Measurements from ENCODE around the gene SLC5A2. TPM values are rescaled to one million over a fixed set of nuclear protein-coding genes. Genes with fewer than 3 reads are reported as not detected.
"Not testable (repeated sequence)": the region's sequence is repeated elsewhere in the genome, so short reads cannot be mapped to it uniquely, and the experiment has no call there.

The SLC5A2 gene
- total RNA-seq, 4 donors from 2014 or later: 0.83 to 2.4 TPM; not detected in 2

GRCh38 chr16:31477220-31478216 lies 5.4 kb upstream of the SLC5A2 start:
- TF ChIP-seq, protein P1, sequence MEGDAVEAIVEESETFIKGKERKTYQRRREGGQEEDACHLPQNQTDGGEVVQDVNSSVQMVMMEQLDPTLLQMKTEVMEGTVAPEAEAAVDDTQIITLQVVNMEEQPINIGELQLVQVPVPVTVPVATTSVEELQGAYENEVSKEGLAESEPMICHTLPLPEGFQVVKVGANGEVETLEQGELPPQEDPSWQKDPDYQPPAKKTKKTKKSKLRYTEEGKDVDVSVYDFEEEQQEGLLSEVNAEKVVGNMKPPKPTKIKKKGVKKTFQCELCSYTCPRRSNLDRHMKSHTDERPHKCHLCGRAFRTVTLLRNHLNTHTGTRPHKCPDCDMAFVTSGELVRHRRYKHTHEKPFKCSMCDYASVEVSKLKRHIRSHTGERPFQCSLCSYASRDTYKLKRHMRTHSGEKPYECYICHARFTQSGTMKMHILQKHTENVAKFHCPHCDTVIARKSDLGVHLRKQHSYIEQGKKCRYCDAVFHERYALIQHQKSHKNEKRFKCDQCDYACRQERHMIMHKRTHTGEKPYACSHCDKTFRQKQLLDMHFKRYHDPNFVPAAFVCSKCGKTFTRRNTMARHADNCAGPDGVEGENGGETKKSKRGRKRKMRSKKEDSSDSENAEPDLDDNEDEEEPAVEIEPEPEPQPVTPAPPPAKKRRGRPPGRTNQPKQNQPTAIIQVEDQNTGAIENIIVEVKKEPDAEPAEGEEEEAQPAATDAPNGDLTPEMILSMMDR (IDR thresholded peaks at IDR 0.05): no peak
- no peak for TF ChIP-seq POLR2A (IDR thresholded peaks at IDR 0.05)
- Histone ChIP-seq H3K27me3 (no peaks in the 10 kb centered on the region), H3K36me3 (no peaks in the 10 kb centered on the region), H3K27ac (no peak overlapping the region), H3K9me3 (no peaks in the 10 kb centered on the region), H3K4me1 (peaks cover 0 to 11% of the 10 kb centered on the region in 2 donors), H3K4me3 (no peak overlapping the region)
- intact Hi-C loops (cut with DNase I; ENCODE audit: low total_unique reads): no loop called here
- no peak for DNase-seq

GRCh38 chr16:31478956-31479355 lies 4.0 kb upstream of the SLC5A2 start:
- Histone ChIP-seq H3K4me1 (peaks cover 0 to 7% of the 10 kb centered on the region in 2 donors), H3K9me3 (no peaks in the 10 kb centered on the region), H3K4me3 (no peak overlapping the region), H3K36me3 (no peaks in the 10 kb centered on the region), H3K27me3 (no peaks in the 10 kb centered on the region), H3K27ac (no peak overlapping the region)
- no peak for DNase-seq
- no peak for TF ChIP-seq POLR2A (IDR thresholded peaks at IDR 0.05)
- TF ChIP-seq, protein P1 (IDR thresholded peaks at IDR 0.05): no peak
- intact Hi-C loops (cut with DNase I; ENCODE audit: low total_unique reads): no loop called here

GRCh38 chr16:31479751-31480150 lies 3.2 kb upstream of the SLC5A2 start:
- Histone ChIP-seq H3K27me3 (no peaks in the 10 kb centered on the region), H3K4me1 (no peaks in the 10 kb centered on the region), H3K36me3 (no peaks in the 10 kb centered on the region), H3K9me3 (no peaks in the 10 kb centered on the region), H3K27ac (no peak overlapping the region), H3K4me3 (no peak overlapping the region)
- intact Hi-C loops (cut with DNase I; ENCODE audit: low total_unique reads): no loop called here
- TF ChIP-seq, protein P1 (IDR thresholded peaks at IDR 0.05): no peak
- no peak for TF ChIP-seq POLR2A (IDR thresholded peaks at IDR 0.05)
- no peak for DNase-seq

DNA sequence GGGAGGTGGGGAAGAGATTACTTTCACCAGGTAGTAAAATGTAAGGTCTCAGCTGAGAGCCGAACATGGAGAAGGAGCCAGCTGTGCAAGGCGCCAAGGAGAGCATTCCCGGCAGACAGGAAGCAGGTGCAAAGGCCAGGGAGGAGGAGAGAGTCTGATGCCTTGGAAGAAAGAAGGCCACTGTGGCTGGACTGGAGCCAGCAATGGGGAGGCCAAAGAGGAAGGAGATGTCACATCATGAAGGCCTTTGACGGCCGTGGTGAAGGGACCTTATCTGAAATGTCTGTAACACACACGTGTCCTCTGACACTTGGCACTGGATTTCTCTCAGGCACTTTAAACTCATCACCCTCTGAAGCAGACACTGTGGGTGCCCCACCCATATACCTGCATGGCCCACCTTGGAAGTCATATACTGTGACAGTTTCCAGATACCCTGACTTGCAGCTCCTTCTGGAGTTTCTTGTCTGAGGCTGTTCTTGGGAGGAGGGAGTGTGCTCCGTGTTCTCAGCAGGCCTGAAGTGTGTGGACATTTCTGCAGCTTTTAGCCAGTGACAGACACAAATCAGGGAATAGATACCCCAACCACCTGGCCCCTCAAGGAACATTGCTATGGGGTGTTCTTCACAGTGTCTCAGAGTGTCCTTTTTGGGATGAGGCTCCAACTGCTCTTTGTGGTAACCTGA lies 1.9 kb upstream of the SLC5A2 start:
- Histone ChIP-seq H3K4me1 (no peaks in the 10 kb centered on the region), H3K27me3 (no peaks in the 10 kb centered on the region), H3K4me3 (no peak overlapping the region), H3K9me3 (no peaks in the 10 kb centered on the region), H3K27ac (no peak overlapping the region), H3K36me3 (no peaks in the 10 kb centered on the region)
- TF ChIP-seq POLR2A (IDR thresholded peaks at IDR 0.05): no peak
- TF ChIP-seq, protein P1 (IDR thresholded peaks at IDR 0.05): no peak
- intact Hi-C loops (cut with DNase I; ENCODE audit: low total_unique reads): no loop called here
- DNase-seq: peak in 1 of 2 donors; percentile 59

GRCh38 chr16:31484048-31484447 lies 1.1 kb downstream of the SLC5A2 start:
- H3K4me3 ChIP-seq; H3K36me3 ChIP-seq; intact Hi-C loops (cut with DNase I; ENCODE audit: low total_unique reads); H3K27ac ChIP-seq; DNase-seq; H3K27me3 ChIP-seq; H3K9me3 ChIP-seq: not testable (repeated sequence)
- H3K4me1 ChIP-seq: peaks cover 0 to 20% of the 10 kb centered on the region in 2 donors

Data from uterus (tissue), 4 donors.